ENCODE data around the gene DTHD1. TPM values are rescaled to one million over a fixed set of nuclear protein-coding genes. Genes with fewer than 3 reads are reported as not detected.

Gene DTHD1
- total and polyA plus RNA-seq, 7 donors: under 0.01 to 0.27 (median 0.21) TPM; not detected in 3

- H3K4me1 ChIP-seq: no peaks in the 10 kb centered on the region
- TF ChIP-seq EP300 (IDR thresholded peaks at IDR 0.05) (no peak), POLR2A (IDR thresholded peaks at IDR 0.05) (no peak), CTCF (IDR thresholded peaks at IDR 0.05) (no peak), POLR2AphosphoS5 (IDR thresholded peaks at IDR 0.05) (no peak)
- H3K36me3 ChIP-seq: no peaks in the 10 kb centered on the region
- 85 to 93% methylated on average over 2 of the region's 2 CpGs for WGBS, 2 donors
- no peak overlapping the region for H3K27ac ChIP-seq
- no peak overlapping the region for H3K4me3 ChIP-seq
- no peak for DNase-seq
- intact Hi-C loops (cut with DNase I): no loop called here
- no peaks in the 10 kb centered on the region for H3K9me3 ChIP-seq
- no peaks in the 10 kb centered on the region for H3K27me3 ChIP-seq
Observed at GRCh38 chr4:36391411-36391810, 110.0 kb downstream of the DTHD1 start.

DNA sequence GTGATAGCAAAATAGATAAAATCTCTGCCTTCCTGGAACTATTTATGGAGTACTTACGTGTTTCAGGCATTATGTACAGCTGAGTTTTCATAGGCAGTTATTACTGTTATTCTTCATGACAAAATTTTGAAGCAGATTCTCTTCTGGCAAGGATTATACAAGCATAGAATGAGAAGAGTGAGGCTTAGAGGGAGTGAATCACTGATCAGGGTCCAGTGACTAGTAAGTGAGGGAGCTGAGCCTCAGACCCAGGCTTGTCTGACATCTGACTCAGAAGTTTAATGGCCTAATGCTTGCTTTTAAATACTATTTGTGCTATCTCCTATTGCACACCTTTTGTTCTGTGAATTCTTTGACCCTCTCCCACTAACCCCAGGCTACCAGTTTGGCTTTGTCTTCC, 110.6 kb downstream of the DTHD1 start:
- H3K9me3 ChIP-seq: no peaks in the 10 kb centered on the region

DNA sequence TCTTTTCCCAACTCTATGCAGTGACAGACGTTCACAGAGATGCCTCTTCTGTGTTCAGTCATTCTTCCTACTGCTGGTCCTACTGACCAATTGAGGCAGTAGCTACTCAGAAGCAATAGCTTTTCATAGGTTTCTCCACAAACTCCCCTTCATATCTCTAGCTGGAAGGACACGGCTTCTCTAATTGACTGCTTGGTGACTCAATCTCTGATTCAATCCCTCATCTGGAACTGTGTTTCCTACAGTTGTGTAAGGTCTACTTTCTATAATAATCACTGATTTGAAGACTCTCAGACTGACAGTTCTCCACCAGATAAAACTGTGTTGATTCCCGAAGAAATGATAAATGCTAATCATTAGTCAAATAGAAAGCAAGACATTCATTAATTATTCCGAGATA, 111.5 kb downstream of the DTHD1 start:
- 89 to 91% methylated on average over 4 of the region's 4 CpGs for WGBS, 2 donors
- intact Hi-C loops (cut with DNase I): no loop called here
- no peaks in the 10 kb centered on the region for H3K9me3 ChIP-seq
- H3K27me3 ChIP-seq: no peaks in the 10 kb centered on the region
- H3K4me1 ChIP-seq: no peaks in the 10 kb centered on the region
- no peak overlapping the region for H3K27ac ChIP-seq
- no peaks in the 10 kb centered on the region for H3K36me3 ChIP-seq
- DNase-seq: no peak
- TF ChIP-seq POLR2AphosphoS5 (IDR thresholded peaks at IDR 0.05) (no peak), CTCF (IDR thresholded peaks at IDR 0.05) (no peak), EP300 (IDR thresholded peaks at IDR 0.05) (no peak), POLR2A (IDR thresholded peaks at IDR 0.05) (no peak)
- no peak overlapping the region for H3K4me3 ChIP-seq

More for the DNA sequence above, 110.6 kb downstream of the DTHD1 start:
- intact Hi-C loops (cut with DNase I): no loop called here
- no peak overlapping the region for H3K4me3 ChIP-seq
- DNase-seq: no peak
- no peaks in the 10 kb centered on the region for H3K27me3 ChIP-seq
- TF ChIP-seq CTCF (IDR thresholded peaks at IDR 0.05) (no peak), EP300 (IDR thresholded peaks at IDR 0.05) (no peak), POLR2AphosphoS5 (IDR thresholded peaks at IDR 0.05) (no peak), POLR2A (IDR thresholded peaks at IDR 0.05) (no peak)
- no peaks in the 10 kb centered on the region for H3K4me1 ChIP-seq
- H3K36me3 ChIP-seq: no peaks in the 10 kb centered on the region
- WGBS, 2 donors: 75 to 82% methylated on average over 1 of the region's 1 CpG
- H3K27ac ChIP-seq: no peak overlapping the region

Other genes with a start within 250 kb of the DTHD1 start
- gene ARAP2, start 37.1 kb upstream of the DTHD1 start, total RNA-seq: 10 to 100 TPM; 16.9 to 22.9 (median 21.5) TPM
- 1 to 10 TPM; 3.6 to 6.7 (median 5.1) TPM for gene ARAP2, start 37.1 kb upstream of the DTHD1 start, polyA plus RNA-seq

Data from sigmoid colon (tissue), 7 donors.